Activated naive CD8-positive, alpha-beta T cell (primary cell): Measurements from ENCODE around the gene CHI3L1.

Source experiments
- H3K27ac Mint-ChIP-seq: one replicate; pipeline ENCODE4 v1.8.0; 2021; ENCODE audit warnings: mixed read lengths
- H3K27me3 Mint-ChIP-seq: one replicate; pipeline ENCODE4 v1.8.0; 2021; ENCODE audit warnings: mixed read lengths
- H3K36me3 Mint-ChIP-seq: one replicate; pipeline ENCODE4 v1.8.0; 2021; ENCODE audit warnings: mixed read lengths
- H3K4me1 Mint-ChIP-seq: one replicate; pipeline ENCODE4 v1.8.0; 2021; ENCODE audit warnings: low read depth, mixed read lengths
- H3K4me3 Mint-ChIP-seq: one replicate; pipeline ENCODE4 v1.8.0; 2021; ENCODE audit warnings: mild to moderate bottlenecking, mixed read lengths
- H3K9me3 Mint-ChIP-seq: one replicate; pipeline ENCODE4 v1.8.0; 2021; ENCODE audit warnings: low read depth, mixed read lengths

Gene CHI3L1

GRCh38 chr1:203214871-203215270 is 28.4 kb upstream of the CHI3L1 start:
- no peaks in the 10 kb centered on the region for H3K9me3 Mint-ChIP-seq
- no peak overlapping the region for H3K4me3 Mint-ChIP-seq
- no peaks in the 10 kb centered on the region for H3K36me3 Mint-ChIP-seq
- H3K4me1 Mint-ChIP-seq = peaks cover 2% of the 10 kb centered on the region
- H3K27me3 Mint-ChIP-seq = peaks cover 2% of the 10 kb centered on the region
- no peak overlapping the region for H3K27ac Mint-ChIP-seq

- H3K36me3 Mint-ChIP-seq = no peaks in the 10 kb centered on the region
- H3K4me3 Mint-ChIP-seq = no peak overlapping the region
- H3K27me3 Mint-ChIP-seq = peaks cover 2% of the 10 kb centered on the region
- H3K27ac Mint-ChIP-seq = no peak overlapping the region
- H3K9me3 Mint-ChIP-seq = no peaks in the 10 kb centered on the region
- H3K4me1 Mint-ChIP-seq = peaks cover 2% of the 10 kb centered on the region
These were observed 26.6 kb upstream of the CHI3L1 start for GRCh38 chr1:203213126-203213525.

GRCh38 chr1:203211812-203212211 is 25.3 kb upstream of the CHI3L1 start:
- no peaks in the 10 kb centered on the region for H3K36me3 Mint-ChIP-seq
- peaks cover 2% of the 10 kb centered on the region for H3K4me1 Mint-ChIP-seq
- H3K9me3 Mint-ChIP-seq = no peaks in the 10 kb centered on the region
- no peak overlapping the region for H3K4me3 Mint-ChIP-seq
- H3K27me3 Mint-ChIP-seq = no peaks in the 10 kb centered on the region
- H3K27ac Mint-ChIP-seq = no peak overlapping the region

GRCh38 chr1:203210988-203211387 is 24.5 kb upstream of the CHI3L1 start:
- Mint-ChIP-seq H3K4me1 (peaks cover 2% of the 10 kb centered on the region), H3K27me3 (no peaks in the 10 kb centered on the region), H3K4me3 (no peak overlapping the region), H3K9me3 (no peaks in the 10 kb centered on the region), H3K27ac (no peak overlapping the region), H3K36me3 (no peaks in the 10 kb centered on the region)

GRCh38 chr1:203210350-203210749 is 23.8 kb upstream of the CHI3L1 start:
- no peak overlapping the region for H3K4me3 Mint-ChIP-seq
- peaks cover 2% of the 10 kb centered on the region for H3K4me1 Mint-ChIP-seq
- H3K27ac Mint-ChIP-seq = no peak overlapping the region
- no peaks in the 10 kb centered on the region for H3K27me3 Mint-ChIP-seq
- H3K36me3 Mint-ChIP-seq = no peaks in the 10 kb centered on the region
- no peaks in the 10 kb centered on the region for H3K9me3 Mint-ChIP-seq

- no peaks in the 10 kb centered on the region for H3K9me3 Mint-ChIP-seq
- no peaks in the 10 kb centered on the region for H3K4me1 Mint-ChIP-seq
- H3K4me3 Mint-ChIP-seq = no peak overlapping the region
- no peak overlapping the region for H3K27ac Mint-ChIP-seq
- H3K36me3 Mint-ChIP-seq = no peaks in the 10 kb centered on the region
- peaks cover 2% of the 10 kb centered on the region for H3K27me3 Mint-ChIP-seq
These were observed 21.7 kb upstream of the CHI3L1 start for GRCh38 chr1:203208181-203208580.

- peaks cover 2% of the 10 kb centered on the region for H3K27me3 Mint-ChIP-seq
- no peaks in the 10 kb centered on the region for H3K9me3 Mint-ChIP-seq
- H3K36me3 Mint-ChIP-seq = no peaks in the 10 kb centered on the region
- H3K4me3 Mint-ChIP-seq = no peak overlapping the region
- no peaks in the 10 kb centered on the region for H3K4me1 Mint-ChIP-seq
- H3K27ac Mint-ChIP-seq = no peak overlapping the region
These were observed 21.2 kb upstream of the CHI3L1 start for GRCh38 chr1:203207751-203208150.

- Mint-ChIP-seq H3K4me1 (no peaks in the 10 kb centered on the region), H3K36me3 (no peaks in the 10 kb centered on the region), H3K27me3 (peaks cover 2% of the 10 kb centered on the region), H3K4me3 (no peak overlapping the region), H3K9me3 (no peaks in the 10 kb centered on the region), H3K27ac (no peak overlapping the region)
These were observed 19.7 kb upstream of the CHI3L1 start for GRCh38 chr1:203206129-203206687.

GRCh38 chr1:203204756-203205155 is 18.3 kb upstream of the CHI3L1 start:
- H3K27ac Mint-ChIP-seq = no peak overlapping the region
- H3K36me3 Mint-ChIP-seq = no peaks in the 10 kb centered on the region
- H3K9me3 Mint-ChIP-seq = no peaks in the 10 kb centered on the region
- H3K27me3 Mint-ChIP-seq = peaks cover 4% of the 10 kb centered on the region
- H3K4me1 Mint-ChIP-seq = no peaks in the 10 kb centered on the region
- no peak overlapping the region for H3K4me3 Mint-ChIP-seq

GRCh38 chr1:203202431-203203245 is 16.1 kb upstream of the CHI3L1 start:
- no peak overlapping the region for H3K4me3 Mint-ChIP-seq
- H3K27me3 Mint-ChIP-seq = peaks cover 4% of the 10 kb centered on the region
- no peak overlapping the region for H3K27ac Mint-ChIP-seq
- H3K4me1 Mint-ChIP-seq = no peaks in the 10 kb centered on the region
- H3K36me3 Mint-ChIP-seq = no peaks in the 10 kb centered on the region
- no peaks in the 10 kb centered on the region for H3K9me3 Mint-ChIP-seq

- H3K36me3 Mint-ChIP-seq = no peaks in the 10 kb centered on the region
- H3K9me3 Mint-ChIP-seq = no peaks in the 10 kb centered on the region
- H3K4me1 Mint-ChIP-seq = no peaks in the 10 kb centered on the region
- no peak overlapping the region for H3K27ac Mint-ChIP-seq
- no peak overlapping the region for H3K4me3 Mint-ChIP-seq
- H3K27me3 Mint-ChIP-seq = peaks cover 8% of the 10 kb centered on the region
These were observed 15.2 kb upstream of the CHI3L1 start for GRCh38 chr1:203201516-203202205.

GRCh38 chr1:203200916-203201315 is 14.4 kb upstream of the CHI3L1 start:
- Mint-ChIP-seq H3K27ac (no peak overlapping the region), H3K4me3 (no peak overlapping the region), H3K9me3 (no peaks in the 10 kb centered on the region), H3K4me1 (no peaks in the 10 kb centered on the region), H3K36me3 (no peaks in the 10 kb centered on the region), H3K27me3 (peaks cover 8% of the 10 kb centered on the region)

GRCh38 chr1:203199816-203200571 is 13.5 kb upstream of the CHI3L1 start:
- Mint-ChIP-seq H3K27ac (no peak overlapping the region), H3K27me3 (peaks cover 8% of the 10 kb centered on the region), H3K4me3 (no peak overlapping the region), H3K36me3 (no peaks in the 10 kb centered on the region), H3K4me1 (no peaks in the 10 kb centered on the region), H3K9me3 (no peaks in the 10 kb centered on the region)

- Mint-ChIP-seq H3K27ac (no peak overlapping the region), H3K27me3 (peaks cover 7% of the 10 kb centered on the region), H3K4me1 (no peaks in the 10 kb centered on the region), H3K4me3 (no peak overlapping the region), H3K36me3 (no peaks in the 10 kb centered on the region), H3K9me3 (no peaks in the 10 kb centered on the region)
These were observed 12.9 kb upstream of the CHI3L1 start for GRCh38 chr1:203199481-203199815.

GRCh38 chr1:203199002-203199401 is 12.5 kb upstream of the CHI3L1 start:
- Mint-ChIP-seq H3K36me3 (no peaks in the 10 kb centered on the region), H3K9me3 (no peaks in the 10 kb centered on the region), H3K4me1 (no peaks in the 10 kb centered on the region), H3K4me3 (no peak overlapping the region), H3K27me3 (peaks cover 6% of the 10 kb centered on the region), H3K27ac (no peak overlapping the region)
